ENCODE data around the gene CEP89.
"Not testable (repeated sequence)": the region's sequence is repeated elsewhere in the genome, so short reads cannot be mapped to it uniquely, and the experiment has no call there.

CEP89 gene

DNA sequence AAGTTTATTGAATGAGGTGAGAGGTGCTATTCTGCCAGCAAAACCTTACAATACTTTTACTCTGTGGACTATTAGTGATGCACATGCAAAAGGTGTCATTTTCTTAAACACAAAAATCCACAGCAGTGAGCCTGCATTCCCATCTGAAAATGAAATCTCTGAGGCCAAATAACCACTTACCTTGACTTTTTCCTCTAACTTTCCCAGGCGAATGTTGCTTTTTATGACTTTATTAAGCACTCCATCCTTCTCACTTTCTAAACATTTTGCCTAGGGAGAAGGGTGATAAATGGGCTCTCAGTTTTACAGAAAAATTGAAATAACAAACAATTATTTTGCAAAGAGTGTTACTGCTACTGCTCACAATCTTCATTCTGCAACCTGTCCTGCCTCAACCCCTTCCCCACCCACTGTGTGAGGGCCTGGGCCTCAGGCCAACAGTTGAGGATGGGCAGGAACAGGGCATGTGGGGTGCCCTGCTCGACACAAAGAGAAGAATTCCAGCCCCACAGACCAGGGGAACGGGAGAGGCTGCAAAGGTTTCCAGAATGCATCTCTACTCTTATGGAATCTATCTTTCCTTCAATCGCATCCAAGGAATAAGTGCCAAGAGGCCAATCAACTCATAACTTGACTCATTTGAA lies 84.1 kb downstream of the CEP89 start:
- H3K4me3 ChIP-seq (ENCODE audit: low read depth, low read length) = no peak overlapping the region
- TF ChIP-seq, protein P1, sequence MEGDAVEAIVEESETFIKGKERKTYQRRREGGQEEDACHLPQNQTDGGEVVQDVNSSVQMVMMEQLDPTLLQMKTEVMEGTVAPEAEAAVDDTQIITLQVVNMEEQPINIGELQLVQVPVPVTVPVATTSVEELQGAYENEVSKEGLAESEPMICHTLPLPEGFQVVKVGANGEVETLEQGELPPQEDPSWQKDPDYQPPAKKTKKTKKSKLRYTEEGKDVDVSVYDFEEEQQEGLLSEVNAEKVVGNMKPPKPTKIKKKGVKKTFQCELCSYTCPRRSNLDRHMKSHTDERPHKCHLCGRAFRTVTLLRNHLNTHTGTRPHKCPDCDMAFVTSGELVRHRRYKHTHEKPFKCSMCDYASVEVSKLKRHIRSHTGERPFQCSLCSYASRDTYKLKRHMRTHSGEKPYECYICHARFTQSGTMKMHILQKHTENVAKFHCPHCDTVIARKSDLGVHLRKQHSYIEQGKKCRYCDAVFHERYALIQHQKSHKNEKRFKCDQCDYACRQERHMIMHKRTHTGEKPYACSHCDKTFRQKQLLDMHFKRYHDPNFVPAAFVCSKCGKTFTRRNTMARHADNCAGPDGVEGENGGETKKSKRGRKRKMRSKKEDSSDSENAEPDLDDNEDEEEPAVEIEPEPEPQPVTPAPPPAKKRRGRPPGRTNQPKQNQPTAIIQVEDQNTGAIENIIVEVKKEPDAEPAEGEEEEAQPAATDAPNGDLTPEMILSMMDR (IDR thresholded peaks at IDR 0.05; ENCODE audit: low read depth, low read length) = no peak
- DNase-seq = no peak
- no peaks in the 10 kb centered on the region for H3K36me3 ChIP-seq
- no peaks in the 10 kb centered on the region for H3K27me3 ChIP-seq
- no peaks in the 10 kb centered on the region; the same call in 1 of the 2 replicates for H3K9me3 ChIP-seq
- no peaks in the 10 kb centered on the region for H3K4me1 ChIP-seq

DNA sequence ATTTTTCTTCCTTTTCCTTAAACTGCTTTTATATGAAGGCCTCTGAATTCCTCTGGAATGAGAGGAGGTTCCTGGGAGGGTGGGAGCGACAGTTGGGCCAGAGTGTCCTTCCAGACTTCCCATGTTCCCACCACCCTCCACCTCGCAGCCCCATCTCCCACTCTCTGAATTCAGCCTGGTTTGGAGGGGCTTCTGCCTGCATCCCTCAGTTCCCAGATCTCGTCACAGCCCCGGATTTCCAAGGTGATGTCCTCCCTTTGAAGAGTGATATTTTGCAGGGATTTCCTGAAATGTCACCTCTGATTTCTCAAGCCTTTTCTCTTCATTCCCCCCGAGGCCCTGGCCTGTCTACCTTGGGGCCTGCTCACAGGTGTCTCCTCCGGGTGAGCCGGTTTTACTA lies 85.5 kb downstream of the CEP89 start:
- no peaks in the 10 kb centered on the region for H3K4me1 ChIP-seq
- DNase-seq = no peak
- H3K4me3 ChIP-seq (ENCODE audit: low read depth, low read length) = no peak overlapping the region
- H3K27me3 ChIP-seq = no peaks in the 10 kb centered on the region
- no peaks in the 10 kb centered on the region for H3K36me3 ChIP-seq
- H3K9me3 ChIP-seq = no peaks in the 10 kb centered on the region; the same call in 1 of the 2 replicates
- TF ChIP-seq, protein P1 (IDR thresholded peaks at IDR 0.05; ENCODE audit: low read depth, low read length) = no peak

DNA sequence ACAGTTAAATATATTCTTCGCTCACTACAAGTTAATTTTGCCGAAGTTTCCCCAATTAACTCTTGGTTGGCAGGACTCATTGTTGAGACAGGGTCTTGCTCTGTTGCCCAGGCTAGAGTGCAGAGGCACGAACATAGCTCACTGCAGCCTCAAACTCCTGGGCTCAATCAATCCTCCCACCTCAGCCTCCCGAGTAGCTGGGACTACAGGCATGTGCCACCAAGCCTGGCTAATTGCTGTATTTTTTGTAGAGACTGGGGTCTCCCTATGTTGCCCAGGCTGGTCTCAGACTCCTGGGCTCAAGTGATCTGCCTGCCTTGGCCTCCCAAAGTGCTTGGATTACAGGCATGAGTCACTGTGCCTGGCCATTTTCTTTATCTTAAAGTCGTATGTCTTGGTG lies 86.5 kb downstream of the CEP89 start:
- H3K36me3 ChIP-seq = not testable (repeated sequence)

DNA sequence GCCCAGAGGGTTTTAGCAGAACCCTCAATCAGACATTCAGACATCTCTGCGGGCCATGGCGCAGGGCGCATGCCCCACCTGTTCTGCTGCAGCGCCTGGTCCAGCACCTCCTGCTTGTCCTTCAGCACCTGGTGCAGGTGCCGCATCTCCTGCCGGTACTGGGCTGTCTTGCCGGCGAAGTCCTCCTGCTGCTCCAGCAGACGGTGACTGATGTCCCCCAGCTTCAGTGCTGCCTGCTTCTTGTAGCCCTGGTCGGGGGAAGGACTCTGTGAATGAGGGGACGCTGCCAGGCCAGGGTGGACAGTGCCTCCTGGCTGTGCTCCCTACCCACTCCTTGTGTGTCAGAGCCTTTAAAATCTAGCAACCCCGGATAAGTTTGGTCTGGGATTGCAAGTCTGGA lies 90.0 kb downstream of the CEP89 start:
- TF ChIP-seq, protein P1 (IDR thresholded peaks at IDR 0.05; ENCODE audit: low read depth, low read length) = no peak
- Histone ChIP-seq H3K9me3 (no peaks in the 10 kb centered on the region), H3K4me3 (ENCODE audit: low read depth, low read length) (no peak overlapping the region), H3K4me1 (no peaks in the 10 kb centered on the region), H3K36me3 (no peaks in the 10 kb centered on the region), H3K27me3 (no peaks in the 10 kb centered on the region)
- DNase-seq = no peak

More for the DNA sequence above, 86.5 kb downstream of the CEP89 start:
- H3K4me3 ChIP-seq (ENCODE audit: low read depth, low read length); H3K9me3 ChIP-seq; DNase-seq; H3K4me1 ChIP-seq; H3K27me3 ChIP-seq: not testable (repeated sequence)

DNA sequence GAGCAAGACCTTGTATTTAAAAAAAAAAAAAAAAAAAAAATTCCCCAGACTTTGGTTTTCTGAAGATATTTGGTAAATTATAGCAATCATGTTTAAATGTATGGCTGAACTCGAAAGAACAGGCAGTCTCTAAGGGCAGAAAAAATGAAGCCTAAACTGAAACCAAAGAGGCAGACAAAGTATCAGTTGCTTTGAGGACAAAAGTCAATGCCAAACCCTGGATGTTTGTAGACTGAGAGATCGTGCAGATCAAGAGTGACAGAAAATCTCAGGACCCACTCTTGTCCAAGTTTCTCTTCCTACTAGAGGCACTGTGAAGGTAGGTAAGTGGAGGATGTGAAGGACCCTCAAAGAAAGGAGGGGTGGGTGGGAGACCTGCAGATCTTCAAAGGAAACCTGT lies 91.1 kb downstream of the CEP89 start:
- H3K36me3 ChIP-seq = no peaks in the 10 kb centered on the region
- H3K9me3 ChIP-seq = no peaks in the 10 kb centered on the region
- H3K4me3 ChIP-seq (ENCODE audit: low read depth, low read length) = no peak overlapping the region
- no peaks in the 10 kb centered on the region for H3K27me3 ChIP-seq
- TF ChIP-seq, protein P1 (IDR thresholded peaks at IDR 0.05; ENCODE audit: low read depth, low read length) = no peak
- no peaks in the 10 kb centered on the region for H3K4me1 ChIP-seq
- DNase-seq = no peak

DNA sequence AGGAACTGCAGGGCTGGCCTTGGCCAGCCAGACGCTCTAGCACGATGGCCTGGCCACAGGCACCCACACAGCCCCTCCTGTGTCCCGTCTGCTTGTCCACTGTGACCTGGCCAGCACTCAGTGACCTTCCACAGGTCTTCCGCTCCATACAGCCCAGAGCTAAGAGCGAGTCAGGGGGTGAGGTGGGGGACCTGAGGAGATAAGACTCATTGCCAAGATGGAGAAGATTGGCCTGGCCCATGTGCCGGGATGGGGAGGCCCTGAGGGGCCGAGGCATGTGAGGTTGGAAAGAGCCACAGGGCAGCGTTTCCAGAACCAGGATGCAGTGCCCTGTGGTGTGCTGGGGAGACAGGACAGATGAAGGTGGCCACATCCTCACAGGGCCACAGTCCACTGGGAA lies 92.0 kb downstream of the CEP89 start:
- H3K36me3 ChIP-seq = no peaks in the 10 kb centered on the region
- no peak overlapping the region for H3K4me3 ChIP-seq (ENCODE audit: low read depth, low read length)
- DNase-seq = no peak
- H3K9me3 ChIP-seq = no peaks in the 10 kb centered on the region
- no peaks in the 10 kb centered on the region for H3K4me1 ChIP-seq
- TF ChIP-seq, protein P1 (IDR thresholded peaks at IDR 0.05; ENCODE audit: low read depth, low read length) = no peak
- H3K27me3 ChIP-seq = no peaks in the 10 kb centered on the region
